22Rv1 (cell line): ENCODE measurements around the gene CD52.
A peak's percentile ranks its signal among the peaks of the same experiment; 100 is the strongest.
"Not testable (repeated sequence)": the region's sequence is repeated elsewhere in the genome, so short reads cannot be mapped to it uniquely, and the experiment has no call there.

Experiments used
- H3K27ac ChIP-seq: fragments of 450-650 bp; 2 replicates; pipeline ENCODE4 v1.5.1; 2017
- ZFX ChIP-seq: fragments of 450-650 bp; IDR thresholded peaks from 2 replicates; pipeline ENCODE4 v1.6.1; 2017; ENCODE audit warnings: antibody characterized with exemption, borderline replicate concordance
- TF ChIP-seq, protein P1 (sequence below): fragments of 450-650 bp; IDR thresholded peaks from 2 replicates; pipeline ENCODE4 v1.5.1; 2017; ENCODE audit warnings: mild to moderate bottlenecking

CD52 gene

DNA sequence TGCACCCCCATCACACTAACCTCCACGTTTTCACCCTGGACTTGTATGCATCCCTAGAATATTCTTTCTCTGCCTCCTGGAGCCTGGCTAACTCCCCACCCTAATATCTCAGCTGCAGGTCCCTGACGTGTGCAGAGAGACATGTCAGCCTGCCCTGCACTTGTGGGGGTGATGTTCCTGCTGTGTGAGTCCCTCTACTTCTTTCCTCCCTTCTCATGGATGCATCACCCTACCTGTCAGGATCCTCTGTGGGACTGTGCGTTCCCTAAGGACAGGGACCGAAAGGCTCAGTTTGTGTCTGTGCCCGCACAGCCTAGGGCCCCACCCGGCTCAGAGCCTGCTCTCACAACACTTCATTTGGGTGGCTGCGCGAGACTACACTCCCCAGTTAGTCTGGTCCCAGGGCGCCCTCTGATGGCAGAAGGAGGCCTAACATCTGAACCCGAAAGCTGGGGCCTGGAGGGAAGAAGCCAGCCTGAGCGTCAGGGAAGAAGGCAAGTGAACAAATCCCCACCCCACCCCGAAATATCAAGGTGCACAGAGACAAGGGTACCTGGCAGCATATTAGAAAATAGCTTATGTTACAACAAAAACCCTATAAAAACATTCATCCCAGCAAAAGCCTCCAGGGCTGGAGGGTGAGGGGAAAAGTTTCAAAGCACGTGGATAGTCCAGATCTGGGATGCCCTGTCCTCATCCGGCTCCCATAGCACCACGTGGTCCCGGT lies 3.7 kb downstream of the CD52 start:
- no peak for TF ChIP-seq ZFX
- TF ChIP-seq, protein P1, sequence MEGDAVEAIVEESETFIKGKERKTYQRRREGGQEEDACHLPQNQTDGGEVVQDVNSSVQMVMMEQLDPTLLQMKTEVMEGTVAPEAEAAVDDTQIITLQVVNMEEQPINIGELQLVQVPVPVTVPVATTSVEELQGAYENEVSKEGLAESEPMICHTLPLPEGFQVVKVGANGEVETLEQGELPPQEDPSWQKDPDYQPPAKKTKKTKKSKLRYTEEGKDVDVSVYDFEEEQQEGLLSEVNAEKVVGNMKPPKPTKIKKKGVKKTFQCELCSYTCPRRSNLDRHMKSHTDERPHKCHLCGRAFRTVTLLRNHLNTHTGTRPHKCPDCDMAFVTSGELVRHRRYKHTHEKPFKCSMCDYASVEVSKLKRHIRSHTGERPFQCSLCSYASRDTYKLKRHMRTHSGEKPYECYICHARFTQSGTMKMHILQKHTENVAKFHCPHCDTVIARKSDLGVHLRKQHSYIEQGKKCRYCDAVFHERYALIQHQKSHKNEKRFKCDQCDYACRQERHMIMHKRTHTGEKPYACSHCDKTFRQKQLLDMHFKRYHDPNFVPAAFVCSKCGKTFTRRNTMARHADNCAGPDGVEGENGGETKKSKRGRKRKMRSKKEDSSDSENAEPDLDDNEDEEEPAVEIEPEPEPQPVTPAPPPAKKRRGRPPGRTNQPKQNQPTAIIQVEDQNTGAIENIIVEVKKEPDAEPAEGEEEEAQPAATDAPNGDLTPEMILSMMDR: peak; percentile 94
- H3K27ac ChIP-seq: no peak overlapping the region

DNA sequence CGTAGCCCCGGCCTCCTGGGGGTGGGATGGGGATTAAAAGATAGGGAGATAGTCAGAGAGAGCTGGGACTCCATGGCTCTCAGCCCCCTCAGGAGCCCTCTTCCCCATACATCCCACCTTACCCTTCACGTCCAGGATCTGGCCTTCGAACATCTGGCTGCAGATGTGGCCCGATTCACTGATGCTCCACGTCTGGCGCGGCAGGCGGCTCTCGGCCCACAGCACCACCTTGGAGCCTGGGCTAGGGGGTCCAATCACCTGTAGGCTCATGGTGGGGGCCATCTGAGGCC lies 4.2 kb downstream of the CD52 start:
- no peak overlapping the region for H3K27ac ChIP-seq
- TF ChIP-seq, protein P1: no peak
- TF ChIP-seq ZFX: no peak

DNA sequence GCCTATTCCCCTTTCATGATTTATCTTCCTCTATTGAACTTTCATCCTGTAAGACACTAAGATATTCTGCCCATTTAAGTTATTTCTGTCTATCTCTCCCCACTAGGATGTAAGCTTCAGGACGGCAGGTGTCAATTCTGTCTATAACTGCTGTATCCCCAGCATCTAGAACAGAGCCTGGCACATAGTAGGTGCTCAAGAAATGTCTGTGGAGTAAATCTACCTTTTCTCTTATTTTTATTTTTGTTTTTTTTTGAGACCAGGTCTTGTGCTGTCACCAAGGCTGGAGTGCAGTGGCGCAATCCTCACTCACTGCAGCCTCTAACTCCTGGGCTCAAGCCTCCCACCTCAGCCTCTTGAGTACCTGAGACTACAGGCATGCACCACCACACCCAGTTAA lies 5.6 kb downstream of the CD52 start:
- no peak overlapping the region for H3K27ac ChIP-seq
- no peak for TF ChIP-seq ZFX
- TF ChIP-seq, protein P1: no peak

DNA sequence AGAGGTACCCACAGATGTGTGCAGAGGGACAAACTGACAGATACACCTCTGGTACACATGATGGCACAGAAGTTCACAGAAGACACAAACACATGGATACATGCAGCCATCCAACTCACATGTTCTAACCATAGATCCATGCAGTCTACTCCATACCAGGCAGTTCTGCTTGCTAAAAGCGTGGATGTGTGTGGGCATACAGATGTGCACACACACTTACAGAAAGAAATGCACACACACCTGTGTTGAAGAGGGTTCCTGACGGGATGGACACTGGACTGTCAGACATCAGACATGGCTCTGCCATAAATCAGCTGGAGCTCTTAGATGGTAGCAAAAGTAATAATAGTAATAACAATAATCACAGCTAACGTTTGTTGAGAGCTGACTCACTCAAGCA lies 6.8 kb downstream of the CD52 start:
- no peak overlapping the region for H3K27ac ChIP-seq
- TF ChIP-seq, protein P1: no peak
- TF ChIP-seq ZFX: no peak

DNA sequence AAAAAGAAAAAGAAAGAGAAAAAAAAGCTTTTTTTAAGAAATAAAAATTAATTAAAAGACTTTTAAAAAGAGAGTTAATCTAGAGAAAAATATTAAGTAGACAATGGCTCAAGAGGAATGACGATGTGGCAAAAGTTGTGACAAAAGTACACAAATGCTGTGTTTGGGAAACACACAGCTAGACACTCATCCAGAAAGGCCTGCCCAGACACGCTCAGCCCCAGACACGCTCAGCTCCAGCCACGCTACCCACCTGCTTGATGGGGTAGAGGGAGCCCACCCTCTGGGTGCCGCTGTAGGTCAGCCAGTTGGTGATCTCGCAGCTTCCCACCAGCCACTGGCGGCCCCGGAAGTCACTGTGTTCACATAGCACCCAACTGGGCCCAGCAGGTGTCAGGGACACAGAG lies 10.2 kb downstream of the CD52 start:
- no peak overlapping the region for H3K27ac ChIP-seq
- TF ChIP-seq ZFX: no peak
- TF ChIP-seq, protein P1: no peak

DNA sequence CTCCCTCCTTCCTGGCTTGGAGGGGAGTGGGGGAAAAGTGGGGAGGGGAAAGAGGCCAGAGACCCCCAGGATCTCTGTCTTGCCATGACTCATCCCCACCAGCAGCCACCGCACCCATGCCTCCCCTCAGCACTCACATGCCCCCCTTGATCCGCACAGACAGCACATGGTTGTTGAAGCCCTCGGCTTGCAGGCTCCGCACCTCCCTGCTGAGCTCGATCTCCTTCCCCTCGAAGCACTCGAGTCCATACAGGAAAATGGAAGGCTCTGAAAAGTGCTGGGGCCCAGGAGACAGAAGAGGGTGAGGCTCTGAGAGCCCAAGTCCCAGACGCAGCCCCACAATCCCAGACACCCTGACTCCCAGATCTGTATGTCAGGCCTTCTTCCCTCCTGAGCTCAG lies 10.8 kb downstream of the CD52 start:
- no peak for TF ChIP-seq ZFX
- TF ChIP-seq, protein P1: no peak
- H3K27ac ChIP-seq: no peak overlapping the region

DNA sequence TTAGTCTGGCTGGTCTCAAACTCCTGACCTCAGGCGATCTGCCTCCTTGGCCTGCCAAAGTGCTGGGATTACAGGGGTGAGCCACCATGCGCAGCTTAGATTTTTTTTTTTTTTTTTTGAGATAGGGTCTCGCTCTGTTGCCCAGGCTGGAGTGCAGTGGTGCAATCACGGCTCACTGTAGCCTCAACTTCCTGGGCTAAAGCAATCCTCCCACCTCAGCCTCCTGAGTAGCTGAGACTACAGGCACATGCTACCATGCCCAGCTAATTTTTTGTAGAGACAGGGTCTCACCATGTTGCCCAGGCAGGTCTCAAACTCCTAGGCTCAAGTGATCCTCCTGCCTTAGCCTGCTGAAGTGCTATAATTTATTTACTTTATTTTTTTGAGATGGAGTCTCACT lies 11.6 kb downstream of the CD52 start:
- H3K27ac ChIP-seq: not testable (repeated sequence)

DNA sequence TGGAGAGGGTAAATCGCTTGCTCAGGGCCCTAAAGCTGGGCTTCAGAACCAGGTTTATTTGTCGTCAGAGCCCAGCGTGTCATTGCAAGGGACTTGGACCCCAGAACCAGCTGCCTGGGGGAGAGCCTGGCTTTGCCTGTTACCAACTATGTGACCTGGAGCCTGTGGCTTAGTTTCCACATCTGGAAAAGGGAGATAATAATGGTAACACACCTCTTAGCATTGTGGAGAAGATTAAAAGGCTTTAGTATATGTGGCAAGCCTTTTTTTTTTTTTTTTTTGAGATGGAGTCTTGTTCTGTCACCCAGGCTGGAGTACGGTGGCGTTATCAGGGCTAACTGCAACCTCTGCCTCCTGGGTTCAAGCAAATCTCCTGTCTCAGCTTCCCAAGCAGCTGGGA lies 12.5 kb downstream of the CD52 start:
- H3K27ac ChIP-seq: no peak overlapping the region
- TF ChIP-seq ZFX: no peak
- TF ChIP-seq, protein P1: no peak

DNA sequence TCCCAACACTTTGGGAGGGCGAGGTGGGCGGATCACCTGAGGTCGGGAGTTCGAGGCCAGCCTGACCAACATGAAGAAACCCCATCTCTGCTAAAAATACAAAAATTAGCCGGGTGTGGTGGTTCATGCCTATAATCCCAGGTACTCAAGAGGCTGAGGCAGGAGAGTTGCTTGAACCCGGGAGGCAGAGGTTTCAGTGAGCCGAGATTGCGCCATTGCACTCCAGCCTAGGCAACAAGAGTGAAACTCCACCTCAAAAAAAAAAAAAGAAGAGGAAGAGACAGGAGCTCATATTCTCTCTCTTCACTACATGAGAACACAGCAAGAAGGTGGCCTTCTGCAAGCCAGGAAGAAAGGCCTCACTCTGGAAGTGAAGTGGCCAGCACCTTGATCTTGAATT lies 15.6 kb downstream of the CD52 start:
- H3K27ac ChIP-seq: not testable (repeated sequence)
